ENCODE results near the gene ATXN10. TPM values are rescaled to one million over a fixed set of nuclear protein-coding genes. Genes with fewer than 3 reads are reported as not detected.
"Not testable (repeated sequence)": the region's sequence is repeated elsewhere in the genome, so short reads cannot be mapped to it uniquely, and the experiment has no call there.

The ATXN10 gene
- polyA plus RNA-seq, 4 donors, result 252 to 364 (median 259) TPM

- no peak for DNase-seq (ENCODE audit: low read depth in 4 of 4, low spot score in 2 of 4)
Observed at GRCh38 chr22:45707605-45708004, 36.0 kb downstream of the ATXN10 start.

GRCh38 chr22:45708145-45708544, 36.5 kb downstream of the ATXN10 start:
- no peak for DNase-seq (ENCODE audit: low read depth in 4 of 4, low spot score in 2 of 4)

- DNase-seq (ENCODE audit: low read depth in 4 of 4, low spot score in 2 of 4), result no peak
Observed at GRCh38 chr22:45709060-45709739, 37.6 kb downstream of the ATXN10 start.

GRCh38 chr22:45709866-45710265, 38.2 kb downstream of the ATXN10 start:
- DNase-seq (ENCODE audit: low read depth in 4 of 4, low spot score in 2 of 4), result no peak

- DNase-seq (ENCODE audit: low read depth in 4 of 4, low spot score in 2 of 4), result no peak
Observed at GRCh38 chr22:45710469-45710868, 38.8 kb downstream of the ATXN10 start.

- not testable (repeated sequence) for DNase-seq (ENCODE audit: low read depth in 4 of 4, low spot score in 2 of 4)
Observed at GRCh38 chr22:45714390-45714789, 42.8 kb downstream of the ATXN10 start.

GRCh38 chr22:45717789-45718188, 46.2 kb downstream of the ATXN10 start:
- DNase-seq (ENCODE audit: low read depth in 4 of 4, low spot score in 2 of 4), result no peak

- no peak for DNase-seq (ENCODE audit: low read depth in 4 of 4, low spot score in 2 of 4)
Observed at GRCh38 chr22:45718391-45718790, 46.8 kb downstream of the ATXN10 start.

- DNase-seq (ENCODE audit: low read depth in 4 of 4, low spot score in 2 of 4), result no peak
Observed at GRCh38 chr22:45720839-45721378, 49.3 kb downstream of the ATXN10 start.

- DNase-seq (ENCODE audit: low read depth in 4 of 4, low spot score in 2 of 4), result no peak
Observed at GRCh38 chr22:45722006-45722405, 50.4 kb downstream of the ATXN10 start.

- DNase-seq (ENCODE audit: low read depth in 4 of 4, low spot score in 2 of 4), result no peak
Observed at GRCh38 chr22:45726081-45726480, 54.4 kb downstream of the ATXN10 start.

- no peak for DNase-seq (ENCODE audit: low read depth in 4 of 4, low spot score in 2 of 4)
Observed at GRCh38 chr22:45731041-45731797, 59.6 kb downstream of the ATXN10 start.

GRCh38 chr22:45731798-45732495, 60.3 kb downstream of the ATXN10 start:
- no peak for DNase-seq (ENCODE audit: low read depth in 4 of 4, low spot score in 2 of 4)

- DNase-seq (ENCODE audit: low read depth in 4 of 4, low spot score in 2 of 4), result no peak
Observed at GRCh38 chr22:45735273-45735672, 63.6 kb downstream of the ATXN10 start.

- DNase-seq (ENCODE audit: low read depth in 4 of 4, low spot score in 2 of 4), result no peak
Observed at GRCh38 chr22:45738206-45738605, 66.6 kb downstream of the ATXN10 start.

GRCh38 chr22:45740236-45740635, 68.6 kb downstream of the ATXN10 start:
- DNase-seq (ENCODE audit: low read depth in 4 of 4, low spot score in 2 of 4), result no peak

GRCh38 chr22:45742866-45743450, 71.3 kb downstream of the ATXN10 start:
- no peak for DNase-seq (ENCODE audit: low read depth in 4 of 4, low spot score in 2 of 4)

GRCh38 chr22:45743687-45744086, 72.1 kb downstream of the ATXN10 start:
- DNase-seq (ENCODE audit: low read depth in 4 of 4, low spot score in 2 of 4), result no peak

- no peak for DNase-seq (ENCODE audit: low read depth in 4 of 4, low spot score in 2 of 4)
Observed at GRCh38 chr22:45744442-45744841, 72.8 kb downstream of the ATXN10 start.

GRCh38 chr22:45750626-45751025, 79.0 kb downstream of the ATXN10 start:
- DNase-seq (ENCODE audit: low read depth in 4 of 4, low spot score in 2 of 4), result no peak

GRCh38 chr22:45752036-45752435, 80.4 kb downstream of the ATXN10 start:
- no peak for DNase-seq (ENCODE audit: low read depth in 4 of 4, low spot score in 2 of 4)
